ENCODE data around the gene TRAPPC5.

Gene TRAPPC5

DNA sequence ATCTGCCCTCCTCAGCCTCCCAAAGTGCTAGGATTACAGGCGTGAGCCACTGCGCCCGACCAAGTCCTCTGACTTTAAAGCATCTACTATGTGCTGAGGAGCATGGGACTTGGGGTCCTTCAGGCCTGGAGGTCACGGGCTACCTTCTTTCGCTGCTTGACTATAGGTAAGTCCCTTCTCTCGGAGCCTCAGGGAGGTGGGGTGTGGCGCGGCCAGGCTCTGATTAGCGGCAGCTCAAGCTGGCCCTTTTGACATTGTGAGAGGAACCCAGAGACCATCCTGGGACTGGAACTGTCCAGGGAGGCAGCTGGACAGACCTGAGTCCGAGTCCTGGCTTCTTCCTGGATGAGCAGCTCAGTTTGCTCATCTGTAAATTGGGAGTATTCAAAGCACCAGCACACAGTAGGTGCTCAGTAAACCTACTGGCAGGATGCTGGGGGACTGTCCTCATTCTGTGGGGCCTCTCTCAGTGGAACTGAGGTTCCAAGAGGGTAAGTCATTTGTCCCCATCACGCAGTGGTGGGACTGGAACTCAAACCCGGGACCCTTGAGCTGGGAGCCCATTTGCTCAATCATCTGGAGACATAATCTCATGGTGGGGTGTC, 20.5 kb downstream of the TRAPPC5 start:
- DNase-seq (ENCODE audit: low spot score): no peak

DNA sequence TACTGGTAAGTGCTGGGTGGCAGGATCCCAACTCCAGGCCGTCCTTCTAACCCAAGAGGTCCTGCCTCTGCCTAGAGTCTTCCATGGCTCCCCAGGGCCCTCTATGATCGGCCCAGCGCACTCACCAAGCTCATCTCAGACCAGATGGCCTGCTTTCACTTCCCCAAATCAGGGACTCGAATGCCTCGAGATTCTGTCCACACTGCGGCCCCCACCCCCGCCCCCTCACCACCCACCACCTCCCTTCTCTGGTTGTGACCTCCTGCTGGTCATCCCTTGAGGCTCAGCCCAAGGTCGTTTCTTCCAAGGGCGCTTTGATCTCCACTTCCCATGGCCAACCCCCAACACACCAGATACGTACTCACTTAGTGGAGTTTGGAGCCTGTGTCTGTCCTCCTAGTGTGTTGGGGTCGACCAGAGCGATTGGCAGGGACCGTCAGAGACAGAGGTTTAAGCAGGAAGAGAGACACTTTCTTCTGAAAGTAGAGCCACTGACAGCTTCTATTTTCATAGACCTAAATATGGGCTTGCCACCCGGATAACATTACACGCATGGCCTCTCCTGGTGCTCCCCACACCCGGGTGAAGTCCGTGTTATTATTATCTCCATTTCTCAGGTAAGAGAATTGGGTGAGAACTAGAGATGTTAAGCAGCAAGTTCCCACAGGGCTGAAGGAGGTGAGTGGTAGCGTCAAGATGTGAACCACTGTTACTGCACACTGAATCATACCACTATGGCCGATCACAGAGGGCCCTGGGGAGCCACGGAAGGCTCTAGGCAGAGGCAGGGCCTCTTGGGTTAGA, 21.2 kb downstream of the TRAPPC5 start, which contains the start of gene FCER2:
Gene FCER2 (minus strand): TSS at position 478 of the 804 bp plus-strand sequence. CDS start 2,371 bp downstream, outside the sequence.
- DNase-seq (ENCODE audit: low spot score): no peak

DNA sequence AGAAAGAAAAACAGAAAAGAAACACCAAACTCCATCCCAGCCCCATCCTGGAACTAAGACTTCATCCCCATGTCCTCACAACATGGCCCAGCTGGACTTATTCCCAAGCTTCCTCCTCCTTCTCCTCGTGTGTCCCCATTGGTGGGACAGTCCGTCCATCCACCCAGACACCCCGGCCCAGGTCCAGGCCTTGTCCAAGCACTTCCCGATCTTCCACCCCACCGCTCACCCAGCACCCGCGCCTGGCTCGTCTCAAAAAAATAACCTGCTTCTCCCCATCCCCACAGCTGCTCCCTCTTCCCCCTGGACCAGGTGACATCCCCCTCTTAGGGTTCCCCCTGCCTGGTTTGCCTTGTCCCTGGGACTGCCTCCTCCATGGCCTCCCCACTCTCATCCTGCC, 22.7 kb downstream of the TRAPPC5 start:
- no peak for DNase-seq (ENCODE audit: low spot score)

DNA sequence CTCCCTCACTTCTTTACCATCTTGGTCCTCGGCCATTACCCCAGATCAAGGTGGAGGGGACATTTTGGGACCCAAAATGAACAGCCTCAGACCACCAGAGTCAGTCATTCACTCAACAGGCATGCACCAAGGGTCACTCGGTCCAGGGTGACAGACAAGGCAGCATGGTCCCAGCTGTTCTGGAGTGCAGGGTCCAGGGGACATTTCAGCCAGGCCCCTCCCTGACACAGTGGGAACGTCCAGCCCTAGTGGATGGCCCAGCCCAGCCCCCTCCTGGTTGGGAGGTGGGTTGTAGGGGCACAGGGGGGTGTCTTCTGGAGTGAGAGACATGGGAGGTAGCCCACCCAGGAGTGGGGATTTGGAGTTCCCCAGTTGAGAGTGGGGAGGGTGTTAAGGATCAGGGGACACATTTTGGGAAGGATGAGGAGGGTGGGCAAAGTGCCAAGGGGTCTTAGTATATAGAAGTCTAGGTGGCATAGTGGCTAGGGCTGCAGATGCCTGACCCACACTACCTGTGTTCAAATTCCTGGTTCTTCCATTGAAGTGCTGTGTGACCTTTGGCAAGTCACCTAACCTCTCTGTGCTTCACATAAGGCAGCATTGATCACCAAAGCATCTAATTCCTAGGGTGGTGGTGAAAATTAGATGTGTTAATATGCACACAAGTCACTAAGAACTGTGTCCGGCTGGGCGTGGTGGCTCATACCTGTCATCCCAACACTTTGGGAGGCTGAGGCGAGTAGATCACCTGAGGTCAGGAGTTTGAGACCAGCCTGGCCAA, 23.8 kb downstream of the TRAPPC5 start:
- DNase-seq (ENCODE audit: low spot score): no peak

DNA sequence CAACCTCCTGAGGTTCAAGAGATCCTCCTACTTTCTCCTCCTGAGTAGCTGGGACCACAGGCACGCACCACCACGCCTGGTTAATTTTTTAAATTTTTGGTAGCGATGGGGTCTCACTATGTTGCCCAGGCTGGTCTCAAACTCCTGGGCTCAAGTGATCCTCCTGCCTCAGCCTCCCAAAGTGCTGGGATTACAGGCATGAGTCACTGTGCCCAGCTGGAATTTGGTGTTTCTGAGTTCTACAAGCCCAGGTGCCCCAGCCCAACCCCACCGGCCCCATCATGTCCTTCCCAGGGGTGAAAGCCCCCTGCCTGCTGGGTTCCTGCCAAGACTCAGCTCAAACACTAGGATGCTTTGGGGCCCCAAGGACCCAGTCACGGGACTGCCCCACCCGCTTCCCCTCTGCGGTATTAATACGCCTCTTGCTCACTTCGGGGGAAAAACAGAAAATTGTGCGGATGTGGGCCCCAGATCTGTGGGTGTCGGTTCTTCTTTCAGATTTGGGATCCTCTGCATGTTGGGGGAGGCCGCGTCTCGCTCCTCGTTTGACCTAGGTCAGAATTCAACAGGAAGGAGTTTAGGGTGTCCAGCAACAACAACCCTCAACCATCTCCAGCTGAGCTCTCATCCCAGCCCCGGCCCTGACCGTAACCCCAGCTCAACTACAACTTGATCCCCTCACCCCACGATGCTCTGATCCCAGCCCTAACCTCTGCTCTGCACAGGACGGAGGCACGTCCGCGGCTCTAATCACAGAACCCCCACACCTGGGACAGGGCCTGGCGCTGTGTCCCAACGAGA, 25.0 kb downstream of the TRAPPC5 start:
- no peak for DNase-seq (ENCODE audit: low spot score)

DNA sequence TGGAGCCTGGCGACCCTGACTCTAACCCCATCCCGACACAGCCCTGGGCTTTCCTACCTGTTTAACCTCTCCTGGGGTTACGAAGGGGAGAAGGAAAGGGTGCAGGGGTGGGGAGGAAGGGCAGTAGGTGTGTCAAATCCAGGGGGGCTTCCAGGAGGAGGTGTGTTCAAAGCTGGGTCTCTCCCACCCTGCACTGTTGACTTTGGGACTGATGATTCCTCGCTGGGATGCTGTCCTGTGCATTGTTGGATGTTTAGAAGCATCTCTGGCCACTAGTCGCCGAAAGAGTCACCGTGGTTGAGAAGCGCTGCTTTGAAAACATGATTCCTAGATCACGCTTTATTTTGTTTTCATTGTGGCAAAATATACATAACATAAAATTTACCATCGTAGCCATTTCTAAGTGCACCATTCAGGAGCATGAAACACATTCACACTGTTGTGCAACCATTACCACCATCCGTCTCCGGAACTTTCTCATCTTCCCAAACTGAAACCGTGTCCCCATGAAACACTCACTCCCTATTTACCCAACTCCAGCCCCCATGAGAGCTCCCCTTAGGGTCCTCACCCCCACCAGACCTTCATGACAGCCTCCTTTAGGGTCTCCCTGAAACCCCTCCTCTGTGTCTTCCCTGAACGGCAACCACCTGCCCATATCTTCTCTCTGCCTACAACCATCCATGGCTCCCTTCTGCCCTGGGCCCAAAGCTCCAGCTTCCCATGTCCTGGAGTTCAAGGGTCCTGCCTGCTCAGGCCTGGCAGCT, 25.7 kb downstream of the TRAPPC5 start:
- DNase-seq (ENCODE audit: low spot score): no peak

DNA sequence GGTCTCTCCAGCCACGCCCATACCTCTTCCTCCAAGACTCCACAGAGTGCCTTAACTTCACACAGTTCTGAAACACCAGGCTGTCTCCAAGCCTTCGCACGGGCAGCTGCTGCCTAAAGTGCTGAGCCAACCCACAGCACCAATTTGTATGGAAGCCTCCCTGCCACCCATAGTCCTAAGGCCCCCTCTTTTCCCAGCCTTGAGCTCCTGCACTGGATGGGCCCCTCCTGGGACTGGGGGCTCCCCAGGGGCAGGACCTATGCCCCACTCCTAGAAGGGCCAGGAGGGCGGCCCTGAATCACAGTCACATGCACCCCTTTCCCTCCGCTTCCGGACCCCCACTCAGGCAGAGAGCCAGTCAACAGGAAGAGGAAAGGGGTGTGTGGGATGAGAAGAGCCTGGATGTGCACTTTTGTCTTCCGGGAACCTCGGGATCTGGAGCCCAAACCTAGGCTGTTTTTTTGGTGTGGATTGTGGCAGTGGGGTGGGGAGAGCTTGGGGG, 26.4 kb downstream of the TRAPPC5 start:
- no peak for DNase-seq (ENCODE audit: low spot score)

DNA sequence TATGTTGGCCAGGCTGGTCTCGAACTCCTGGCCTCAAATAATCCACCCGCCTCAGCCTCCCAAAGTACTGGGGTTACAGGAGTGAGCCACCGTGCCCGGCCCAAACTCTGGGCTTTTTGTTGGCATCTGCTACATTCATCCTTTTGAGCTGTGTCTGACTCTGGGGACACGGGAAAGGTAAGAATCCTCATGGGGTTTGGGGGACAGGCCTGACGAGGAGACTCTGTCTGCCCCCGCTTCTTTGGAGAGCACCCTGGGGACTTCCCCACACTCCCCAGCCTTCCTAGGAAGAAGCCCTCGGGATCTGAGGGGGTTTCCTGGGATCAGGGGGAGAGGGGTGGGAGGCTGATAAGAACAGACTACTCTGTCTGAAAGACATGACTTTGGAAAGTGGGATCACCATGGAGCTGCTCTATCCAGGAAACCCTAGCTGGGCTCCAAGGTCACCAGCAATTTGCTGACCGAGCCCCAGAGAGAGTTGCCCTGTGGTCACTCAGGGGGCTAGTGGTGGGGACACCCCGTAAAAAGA, 29.4 kb downstream of the TRAPPC5 start:
- no peak for DNase-seq (ENCODE audit: low spot score)

DNA sequence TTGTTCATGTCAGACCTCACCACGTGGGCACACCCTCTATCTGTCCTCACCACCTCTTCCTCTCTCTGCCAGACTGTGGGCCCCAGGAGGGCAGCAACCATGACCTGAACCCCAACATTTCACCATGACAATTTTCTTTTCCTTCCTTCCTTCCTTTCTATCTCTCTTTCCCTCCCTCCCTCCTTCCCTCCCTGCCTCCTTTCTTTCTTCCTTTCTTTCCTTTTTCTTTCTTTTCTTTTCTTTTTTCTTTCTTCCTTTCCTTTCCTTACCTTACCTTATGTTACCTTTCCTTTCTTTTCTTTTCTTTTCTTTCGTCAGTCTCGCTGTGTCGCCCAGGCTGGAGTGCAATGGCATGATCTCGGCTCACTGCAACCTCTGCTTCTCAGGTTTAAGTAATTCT, 30.0 kb downstream of the TRAPPC5 start:
- DNase-seq (ENCODE audit: low spot score): no peak

DNA sequence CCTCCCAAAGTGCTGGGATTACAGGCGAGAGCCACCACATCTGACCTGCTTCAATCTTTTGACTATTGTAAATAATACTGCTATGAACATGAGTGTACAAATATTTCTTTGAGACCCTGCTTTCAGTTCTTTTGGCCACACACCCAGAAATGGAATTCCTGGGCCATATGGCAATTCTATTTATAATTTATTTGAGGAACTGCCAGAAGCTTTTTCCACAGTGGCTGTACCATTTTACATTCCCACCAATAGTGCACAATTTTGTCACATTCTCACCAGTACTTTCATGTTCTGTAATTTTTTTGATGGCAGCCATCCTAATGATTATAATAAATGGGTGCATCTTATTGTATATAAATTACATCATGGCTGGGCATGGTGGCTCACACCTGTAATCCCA, 35.0 kb downstream of the TRAPPC5 start:
- peak; percentile 81 for DNase-seq (ENCODE audit: low spot score)

DNA sequence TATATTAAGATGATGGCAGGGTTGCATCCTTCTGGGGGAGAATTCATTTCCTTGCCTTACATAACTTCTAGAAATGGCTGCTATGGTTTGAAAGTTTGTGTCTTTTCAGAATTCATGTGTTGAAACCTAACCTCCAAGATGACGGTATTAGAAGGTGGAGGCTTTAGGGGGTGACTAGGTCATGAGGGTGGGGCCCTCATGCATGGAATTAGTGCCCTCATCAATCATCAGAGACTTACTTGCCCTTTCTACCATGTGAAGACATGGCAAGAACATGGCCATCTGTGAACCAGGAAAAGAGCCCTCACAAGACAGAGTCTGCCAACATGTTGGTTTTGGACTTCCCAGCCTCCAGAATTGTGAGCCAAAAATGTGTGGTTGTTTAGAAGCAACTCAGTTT, 36.1 kb downstream of the TRAPPC5 start:
- no peak for DNase-seq (ENCODE audit: low spot score)

DNA sequence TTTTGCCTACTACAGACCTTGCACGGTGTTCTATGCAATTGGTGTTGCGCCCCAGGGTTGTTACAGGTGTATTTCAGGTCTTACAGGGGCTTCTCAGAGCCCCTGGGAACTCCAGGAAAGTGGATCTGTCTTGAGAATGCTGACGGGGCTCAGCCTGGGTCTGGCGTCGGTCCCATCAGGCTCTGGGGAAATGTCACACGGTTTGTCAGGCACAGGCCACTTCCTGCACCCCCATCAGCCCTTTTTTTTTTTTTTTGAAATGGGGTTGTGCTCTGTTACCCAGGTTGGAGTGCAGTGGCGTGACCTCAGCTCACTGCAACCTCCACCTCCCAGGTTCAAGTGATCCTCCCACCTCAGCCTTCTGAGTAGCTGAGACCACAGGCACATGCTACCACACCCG, 38.0 kb downstream of the TRAPPC5 start:
- no peak for DNase-seq (ENCODE audit: low spot score)

DNA sequence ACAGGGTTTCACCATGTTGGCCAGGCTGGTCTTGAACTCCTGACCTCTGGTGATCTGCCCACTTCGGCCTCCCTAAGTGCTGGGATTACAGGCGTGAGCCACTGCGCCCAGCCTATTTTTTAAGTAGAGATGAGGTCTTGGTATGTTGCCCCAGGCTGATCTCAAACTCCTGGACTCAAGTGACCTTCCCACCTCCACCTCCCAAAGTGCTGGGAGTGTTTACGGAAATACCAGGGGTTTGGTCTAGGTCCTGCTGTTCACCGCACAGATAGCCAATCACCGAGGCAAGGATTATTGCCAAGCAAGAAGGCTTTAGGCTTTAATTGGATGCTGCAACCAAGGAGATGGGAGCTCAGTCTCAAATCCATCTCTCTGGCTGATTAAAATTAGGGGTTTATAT, 39.7 kb downstream of the TRAPPC5 start:
- no peak for DNase-seq (ENCODE audit: low spot score)

DNA sequence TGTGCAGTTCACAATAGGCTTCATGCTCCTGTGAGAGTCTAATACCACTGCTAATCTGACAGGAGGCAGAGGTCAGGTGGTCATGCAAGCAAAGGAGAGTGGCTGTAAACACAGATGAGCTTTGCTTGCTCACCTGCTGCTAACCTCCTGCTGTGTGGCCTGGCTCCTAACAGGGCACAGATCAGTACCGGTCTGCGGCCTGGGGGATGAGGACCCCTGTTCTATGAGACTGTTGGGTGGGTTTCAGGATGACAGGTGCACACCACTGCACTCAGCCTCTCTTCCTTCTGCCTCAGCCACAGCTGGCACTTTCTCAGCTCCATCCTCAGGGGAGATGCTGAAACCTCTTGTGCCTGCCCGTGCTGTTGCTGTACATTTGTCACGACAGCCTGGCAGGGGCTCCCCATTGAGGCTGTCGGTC, 41.6 kb downstream of the TRAPPC5 start:
- DNase-seq (ENCODE audit: low spot score): peak; percentile 72

DNA sequence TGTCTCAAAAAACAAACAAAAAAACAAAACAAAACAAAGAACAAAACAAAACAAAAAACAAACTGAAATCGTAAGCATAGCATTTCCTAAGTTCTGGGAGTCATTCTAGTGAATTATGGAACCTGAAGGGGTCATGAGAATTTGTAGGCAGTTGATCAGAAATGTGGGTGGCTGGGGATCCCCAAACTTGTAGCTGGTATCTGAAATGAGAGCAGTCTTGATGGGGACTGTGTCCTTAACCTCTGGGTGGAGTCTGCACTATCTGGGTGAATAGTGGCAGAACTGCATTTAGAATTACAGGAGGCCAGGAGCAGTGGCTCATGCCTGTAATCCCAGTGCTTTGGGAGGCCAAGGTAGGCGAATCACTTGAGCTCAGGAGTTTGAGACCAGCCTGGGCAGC, 45.2 kb downstream of the TRAPPC5 start:
- DNase-seq (ENCODE audit: low spot score): no peak

DNA sequence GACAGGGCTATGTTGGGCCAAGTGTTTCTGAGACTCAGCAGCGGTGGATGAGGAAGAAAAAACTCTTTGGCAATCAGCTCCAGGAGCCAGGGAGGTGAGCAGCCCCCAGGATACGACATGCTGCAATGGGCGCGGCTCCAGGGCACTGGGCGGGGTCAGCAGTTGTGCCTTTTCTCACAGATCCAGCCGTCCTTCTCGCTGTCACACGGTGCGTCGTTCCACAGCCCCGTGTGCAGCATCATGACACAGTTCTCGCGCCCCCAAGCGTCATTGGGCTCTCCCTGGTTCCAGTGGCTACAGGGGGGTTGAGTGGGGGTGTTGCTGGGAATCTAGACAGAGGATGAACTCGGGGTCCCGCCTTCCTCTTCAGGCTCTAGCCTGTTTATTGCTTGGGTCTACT, 48.6 kb downstream of the TRAPPC5 start:
- no peak for DNase-seq (ENCODE audit: low spot score)

DNA sequence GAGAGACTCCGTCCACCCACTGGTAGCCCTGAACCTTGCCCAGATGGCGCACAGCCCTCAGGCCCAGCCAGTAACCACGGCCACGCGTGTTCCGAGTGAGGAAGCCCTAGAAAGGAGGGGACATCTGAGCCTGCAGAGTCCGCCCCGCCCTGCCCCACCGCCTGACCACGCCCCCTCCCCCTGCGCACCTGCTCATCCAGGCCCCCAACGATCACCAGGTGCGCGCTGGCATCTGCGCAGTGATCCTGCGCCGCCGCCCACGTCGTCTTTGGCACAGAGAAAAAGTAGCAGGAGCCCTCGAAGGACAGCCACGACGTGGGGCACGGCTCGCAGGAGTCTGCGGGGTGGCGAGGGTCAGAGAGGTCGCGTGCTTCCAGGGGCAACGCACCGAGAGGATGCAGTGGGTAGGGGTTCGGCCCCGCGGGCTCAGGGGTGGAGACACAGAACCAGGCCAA, 49.2 kb downstream of the TRAPPC5 start:
- no peak for DNase-seq (ENCODE audit: low spot score)

DNA sequence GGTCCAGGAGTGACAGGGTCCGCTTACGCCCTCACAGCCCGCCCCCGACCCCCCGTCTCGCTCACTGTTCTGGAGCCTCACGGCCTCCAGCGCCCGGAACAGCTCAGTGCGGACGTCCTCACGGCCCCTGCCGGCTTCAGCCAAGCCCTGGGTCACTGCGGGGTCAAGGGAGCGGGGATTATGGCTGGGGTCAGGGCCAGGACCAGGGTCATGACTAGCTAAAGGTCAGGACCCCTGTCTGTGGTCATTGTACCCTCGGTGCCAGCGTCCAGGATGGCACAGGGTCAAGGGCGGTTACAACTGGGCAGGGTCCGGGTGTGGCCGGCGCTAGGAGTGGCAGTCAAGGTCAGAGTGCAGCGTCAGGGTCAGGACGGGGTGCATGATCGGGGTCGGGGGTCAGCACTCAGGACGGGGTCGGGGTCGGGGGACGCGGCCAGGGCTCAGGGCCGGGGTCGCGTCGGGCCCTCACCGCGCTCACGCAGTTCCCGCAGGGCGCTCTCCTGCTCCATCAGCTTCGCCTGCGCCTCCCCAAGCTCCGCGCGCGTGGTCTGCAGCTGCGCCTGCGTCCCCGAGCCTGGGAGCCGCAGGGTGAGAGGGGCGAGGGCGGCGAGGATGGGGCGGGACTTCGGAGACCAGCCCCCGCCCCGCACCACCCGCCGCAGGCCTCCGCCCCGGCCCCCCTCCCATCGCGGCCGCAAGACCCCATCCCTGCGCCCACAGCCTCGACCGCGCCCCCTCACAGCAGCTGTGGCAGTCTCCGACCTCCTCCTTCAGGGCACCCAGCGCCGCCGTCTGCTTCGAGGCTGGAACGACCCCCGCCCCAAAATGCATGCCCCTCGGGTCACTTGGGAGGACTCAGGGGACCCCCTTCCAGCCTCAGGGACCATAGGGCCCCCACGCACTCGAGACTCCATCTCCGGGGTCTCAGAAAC, 49.9 kb downstream of the TRAPPC5 start:
- DNase-seq (ENCODE audit: low spot score): no peak

DNA sequence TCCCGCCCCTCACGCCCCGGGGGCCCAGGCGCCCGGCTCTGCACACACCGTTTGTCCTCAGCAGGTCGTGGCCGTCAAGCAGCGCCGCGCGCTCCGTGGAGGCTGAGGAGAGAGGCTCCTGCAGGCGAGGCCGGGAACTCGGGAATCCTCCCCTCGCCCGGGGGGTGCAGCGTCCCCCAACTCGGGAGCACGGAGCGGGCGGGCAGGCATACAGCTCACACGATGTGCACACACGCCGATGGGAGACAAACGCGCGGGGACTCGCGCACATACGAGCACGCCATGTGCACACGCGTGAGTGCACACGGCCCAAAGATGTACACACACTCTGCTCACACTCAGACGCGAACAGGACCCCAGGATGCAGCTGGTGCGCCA, 50.6 kb downstream of the TRAPPC5 start:
- no peak for DNase-seq (ENCODE audit: low spot score)

DNA sequence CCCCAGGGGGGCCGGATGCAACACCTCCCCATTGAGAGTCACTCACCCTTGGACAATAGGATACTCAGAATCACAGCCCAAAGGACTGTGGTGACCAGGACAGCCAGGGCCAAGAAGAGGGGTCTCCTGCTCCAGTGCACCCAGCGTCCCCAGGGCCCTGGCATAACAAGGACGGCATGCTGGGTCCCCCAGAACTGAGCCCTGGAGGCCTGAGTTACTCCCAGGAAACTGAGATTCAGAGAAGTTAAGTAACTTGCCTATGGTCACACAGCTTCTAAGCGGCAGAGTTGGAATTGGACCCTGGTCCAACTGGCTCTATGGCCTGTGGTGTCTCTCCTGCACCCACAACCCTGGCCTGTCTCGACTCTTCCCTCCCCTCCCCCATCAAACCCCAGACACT, 51.0 kb downstream of the TRAPPC5 start:
- no peak for DNase-seq (ENCODE audit: low spot score)
